Sigmoid colon (tissue), 4 donors: ENCODE measurements around the gene CUX1.

Experiments
- CTCF ChIP-seq, 4 experiments: fragments of 450-650 bp in 3 of 4; fragments of 200-600 bp in 1 of 4; IDR thresholded peaks; one replicate each; pipeline ENCODE4 v1.5.1; 2016 to 2019; ENCODE audit warnings: antibody characterized with exemption in 4 of 4, mild to moderate bottlenecking in 3 of 4, moderate library complexity in 2 of 4
- EP300 ChIP-seq, 4 donors: sonication (generic); formaldehyde crosslinking; IDR thresholded peaks; one replicate each; pipeline ENCODE4 v1.6.1; 2017; ENCODE audit warnings: antibody characterized with exemption in 4 of 4
- POLR2A ChIP-seq, 2 donors: fragments of 450-650 bp; IDR thresholded peaks; one replicate each; pipeline ENCODE4 v1.6.1; 2016; ENCODE audit warnings: antibody characterized with exemption in 2 of 2, mild to moderate bottlenecking in 2 of 2, moderate library complexity in 2 of 2
- POLR2AphosphoS5 ChIP-seq, 4 donors: sonication (generic); formaldehyde crosslinking; IDR thresholded peaks; one replicate each; pipeline ENCODE4 v1.6.1; 2017; ENCODE audit warnings: antibody characterized with exemption in 4 of 4

- TF ChIP-seq CTCF (IDR thresholded peaks at IDR 0.05): no peak
- TF ChIP-seq POLR2AphosphoS5 (IDR thresholded peaks at IDR 0.05): no peak
- TF ChIP-seq POLR2A (IDR thresholded peaks at IDR 0.05): no peak
- TF ChIP-seq EP300 (IDR thresholded peaks at IDR 0.05): no peak
Measured at GRCh38 chr7:102228935-102229334, 411.5 kb downstream of the CUX1 start.
